GM21423 (cell line): ENCODE measurements around the gene C11orf54.
"Not testable (repeated sequence)": the region's sequence is repeated elsewhere in the genome, so short reads cannot be mapped to it uniquely, and the experiment has no call there.

Source experiments
- ATAC-seq: cut with Tn5 transposase; IDR thresholded peaks from one replicate; pipeline ENCODE4 v1.9.1; 2021; ENCODE audit warnings: mild to moderate bottlenecking, moderate library complexity; ENCODE audit not compliant: unreplicated experiment

Gene C11orf54

DNA sequence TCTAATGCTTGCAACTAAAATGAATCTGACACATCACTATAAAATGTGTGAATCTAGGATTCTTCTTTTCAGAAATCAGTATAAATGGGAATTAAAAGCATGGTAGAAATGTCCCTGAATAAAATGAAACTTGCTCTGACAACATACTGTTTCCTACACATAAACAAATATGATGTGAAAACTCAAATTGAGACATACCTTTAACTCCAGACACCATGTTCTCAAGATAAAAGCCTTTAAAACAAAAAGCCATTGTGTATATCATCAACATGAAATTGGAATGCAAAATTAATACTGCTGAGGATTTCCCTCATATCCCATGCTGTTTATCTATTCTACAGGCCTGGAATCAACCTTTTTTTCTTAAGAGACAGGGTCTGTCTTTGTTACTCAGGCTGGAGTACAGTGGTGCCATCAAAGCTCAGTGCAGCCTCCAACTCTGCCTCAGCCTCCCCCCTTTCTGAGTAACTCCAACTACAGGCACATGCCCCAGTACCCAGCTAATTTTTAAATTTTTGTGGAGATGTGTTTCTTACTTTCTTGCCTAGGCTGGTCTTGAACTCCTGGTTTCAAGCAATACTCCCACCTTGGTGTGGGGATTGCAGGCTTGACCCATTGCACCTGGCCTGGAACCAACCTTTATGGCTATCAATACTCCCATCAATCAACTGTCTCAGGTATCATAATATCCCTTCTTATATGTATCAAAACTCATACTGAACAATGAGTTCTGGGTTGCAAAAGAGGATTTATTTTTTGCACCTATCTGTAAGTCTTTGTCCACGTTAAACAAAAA lies 6.8 kb upstream of the C11orf54 start:
- ATAC-seq: no peak

- no peak for ATAC-seq
These were observed 5.8 kb upstream of the C11orf54 start for GRCh38 chr11:93735627-93736026.

DNA sequence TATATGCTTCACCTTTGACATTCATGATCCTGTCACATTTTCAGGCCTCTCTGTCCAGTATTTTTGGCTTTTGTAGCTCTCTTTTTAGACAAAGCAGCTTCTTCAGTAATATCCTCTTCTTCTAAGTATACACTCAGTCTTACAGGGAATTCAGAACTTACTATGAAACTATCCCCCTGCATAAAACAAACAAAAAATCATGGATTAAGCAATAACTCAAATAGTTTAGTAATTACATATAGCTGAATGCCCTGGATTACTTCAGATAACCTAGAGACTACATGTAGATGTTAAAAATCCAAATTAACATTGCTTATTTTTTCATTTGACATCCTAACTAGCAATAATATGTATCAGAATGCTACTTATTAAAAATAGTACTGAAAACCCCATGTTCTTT lies 5.3 kb upstream of the C11orf54 start:
- no peak for ATAC-seq

DNA sequence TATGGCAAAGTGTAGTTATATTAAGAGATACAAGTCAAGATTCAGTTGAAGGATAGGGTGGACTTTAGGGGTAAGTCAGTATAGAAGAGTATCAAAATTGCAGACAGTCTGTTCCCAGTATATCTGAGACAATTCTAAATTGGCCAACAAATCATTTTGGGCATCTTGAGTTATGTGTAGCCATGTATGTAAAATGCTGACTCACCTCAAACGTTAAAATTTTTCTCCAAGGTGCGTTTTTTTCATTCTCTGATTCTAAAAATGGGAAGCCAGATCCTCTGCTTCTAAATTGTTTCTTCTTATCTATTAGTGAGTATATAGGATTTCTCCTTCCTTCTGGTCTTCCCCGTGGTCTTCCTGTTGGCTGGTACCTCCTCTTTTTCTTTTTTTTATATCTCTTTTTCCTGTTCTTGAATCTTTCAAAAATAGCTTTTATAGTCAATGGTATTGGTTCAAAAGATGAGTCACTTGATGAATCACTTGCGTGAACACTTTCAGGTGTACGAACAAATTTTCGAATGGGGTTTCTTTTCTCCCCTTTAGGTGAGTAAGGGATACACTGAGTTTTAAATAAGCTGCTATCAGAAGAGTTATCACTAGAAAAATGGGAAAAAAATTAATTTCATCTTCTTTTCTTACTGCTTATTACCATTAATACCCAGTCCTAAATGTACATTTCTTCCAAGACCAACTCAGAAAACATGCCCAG lies 3.4 kb upstream of the C11orf54 start:
- no peak for ATAC-seq

- no peak for ATAC-seq
These were observed 2.8 kb upstream of the C11orf54 start for GRCh38 chr11:93738647-93739081.

DNA sequence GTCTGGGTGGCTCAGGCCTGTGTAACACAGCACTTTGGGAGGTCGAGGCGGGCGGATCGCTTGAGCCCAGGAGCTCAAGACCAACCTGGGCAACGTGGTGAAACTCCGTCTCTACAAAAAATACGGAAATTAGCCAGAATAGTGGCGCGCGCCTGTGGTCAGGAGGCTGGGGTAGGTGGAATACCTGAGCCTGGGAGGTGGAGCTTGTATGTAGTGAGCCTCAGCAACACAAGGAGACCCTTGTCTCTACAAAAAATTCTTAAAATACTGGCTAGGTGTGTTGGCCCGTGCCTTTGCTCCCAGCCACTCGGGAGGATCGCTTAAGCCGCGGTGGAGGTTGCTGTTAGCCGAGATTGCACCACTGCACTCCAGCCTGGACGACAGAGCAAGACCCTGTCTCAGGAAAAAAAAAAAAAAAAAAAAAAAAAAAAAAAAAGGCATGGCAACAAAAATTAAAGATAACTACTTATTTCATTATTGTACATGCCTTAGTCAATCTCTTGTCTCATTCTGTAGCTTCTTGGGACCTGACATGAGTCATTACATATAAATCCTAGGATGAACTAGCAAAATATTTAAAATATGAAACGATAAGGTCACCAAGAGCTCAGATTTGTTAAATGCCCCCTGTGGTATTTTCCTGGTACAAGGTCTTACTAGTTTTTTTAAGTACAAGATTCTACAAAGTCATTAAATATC lies 1.3 kb upstream of the C11orf54 start:
- ATAC-seq: no peak

DNA sequence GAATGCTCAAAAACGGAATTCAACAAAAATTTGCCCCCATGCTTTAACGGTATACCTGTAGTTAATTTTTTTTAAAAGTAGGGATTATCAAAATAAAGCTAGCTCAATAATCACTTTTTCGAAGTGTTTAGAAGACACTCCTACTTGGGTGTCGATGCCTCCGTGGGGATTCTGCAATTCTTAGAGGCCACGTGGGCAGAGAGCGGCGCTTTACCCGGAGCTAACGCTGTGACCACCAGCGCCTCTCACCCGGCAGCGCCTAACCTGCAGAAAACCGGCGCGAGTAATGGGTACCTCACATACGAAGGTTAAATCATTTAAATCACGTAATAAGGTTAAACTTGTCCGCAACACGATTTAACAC lies 760 bp upstream of the C11orf54 start:
- peak; percentile 33 for ATAC-seq

GRCh38 chr11:93741882-93742226 lies 382 bp downstream of the C11orf54 start:
- ATAC-seq: peak; percentile 6

GRCh38 chr11:93743291-93743690 lies 1.8 kb downstream of the C11orf54 start:
- no peak for ATAC-seq

GRCh38 chr11:93744669-93745004 lies 3.2 kb downstream of the C11orf54 start:
- no peak for ATAC-seq

- not testable (repeated sequence) for ATAC-seq
These were observed 3.7 kb downstream of the C11orf54 start for GRCh38 chr11:93745005-93745755.

DNA sequence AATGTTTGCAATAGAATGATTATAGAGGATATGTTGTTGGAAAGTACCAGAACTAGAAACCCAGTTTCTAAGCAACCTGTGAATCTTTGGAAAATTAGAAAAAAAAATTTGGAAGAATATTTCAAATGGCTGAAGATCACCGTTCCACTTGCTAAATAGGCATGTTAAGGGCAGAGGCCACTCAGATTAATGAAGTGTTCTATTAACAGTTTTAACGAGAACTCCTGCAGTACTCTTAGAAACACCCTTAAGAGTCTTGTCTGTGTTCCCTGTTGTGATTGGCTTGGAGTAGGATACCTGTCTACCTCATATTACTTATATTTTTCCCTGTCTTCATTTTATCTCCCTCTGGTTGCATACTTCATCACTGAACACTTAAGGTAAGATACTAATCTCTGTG lies 4.6 kb downstream of the C11orf54 start:
- ATAC-seq: no peak

GRCh38 chr11:93747122-93747521 lies 5.7 kb downstream of the C11orf54 start:
- peak; percentile 93 for ATAC-seq

- no peak for ATAC-seq
These were observed 9.5 kb downstream of the C11orf54 start for GRCh38 chr11:93751001-93751400.

DNA sequence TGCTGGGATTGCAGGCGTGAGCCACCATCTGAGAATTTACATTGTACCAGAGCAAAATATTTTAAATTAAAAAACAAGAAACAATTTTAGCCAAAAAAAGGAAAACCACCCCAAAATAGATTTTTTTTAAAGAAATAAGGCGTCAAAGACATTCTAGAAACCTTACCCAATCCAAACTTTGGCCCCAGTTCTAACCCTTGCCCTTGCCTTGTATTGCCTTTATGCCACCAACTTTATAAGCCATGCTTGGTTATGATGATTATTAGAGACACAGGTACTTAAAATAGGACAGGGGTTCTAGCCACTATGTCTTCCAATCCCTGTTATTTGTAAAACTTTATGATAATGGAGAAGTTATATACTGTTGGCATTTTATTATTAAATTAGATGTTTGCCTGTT lies 11.8 kb downstream of the C11orf54 start:
- no peak for ATAC-seq

GRCh38 chr11:93756748-93757147 lies 15.3 kb downstream of the C11orf54 start:
- no peak for ATAC-seq

- ATAC-seq: no peak
These were observed 15.8 kb downstream of the C11orf54 start for GRCh38 chr11:93757301-93757700.

DNA sequence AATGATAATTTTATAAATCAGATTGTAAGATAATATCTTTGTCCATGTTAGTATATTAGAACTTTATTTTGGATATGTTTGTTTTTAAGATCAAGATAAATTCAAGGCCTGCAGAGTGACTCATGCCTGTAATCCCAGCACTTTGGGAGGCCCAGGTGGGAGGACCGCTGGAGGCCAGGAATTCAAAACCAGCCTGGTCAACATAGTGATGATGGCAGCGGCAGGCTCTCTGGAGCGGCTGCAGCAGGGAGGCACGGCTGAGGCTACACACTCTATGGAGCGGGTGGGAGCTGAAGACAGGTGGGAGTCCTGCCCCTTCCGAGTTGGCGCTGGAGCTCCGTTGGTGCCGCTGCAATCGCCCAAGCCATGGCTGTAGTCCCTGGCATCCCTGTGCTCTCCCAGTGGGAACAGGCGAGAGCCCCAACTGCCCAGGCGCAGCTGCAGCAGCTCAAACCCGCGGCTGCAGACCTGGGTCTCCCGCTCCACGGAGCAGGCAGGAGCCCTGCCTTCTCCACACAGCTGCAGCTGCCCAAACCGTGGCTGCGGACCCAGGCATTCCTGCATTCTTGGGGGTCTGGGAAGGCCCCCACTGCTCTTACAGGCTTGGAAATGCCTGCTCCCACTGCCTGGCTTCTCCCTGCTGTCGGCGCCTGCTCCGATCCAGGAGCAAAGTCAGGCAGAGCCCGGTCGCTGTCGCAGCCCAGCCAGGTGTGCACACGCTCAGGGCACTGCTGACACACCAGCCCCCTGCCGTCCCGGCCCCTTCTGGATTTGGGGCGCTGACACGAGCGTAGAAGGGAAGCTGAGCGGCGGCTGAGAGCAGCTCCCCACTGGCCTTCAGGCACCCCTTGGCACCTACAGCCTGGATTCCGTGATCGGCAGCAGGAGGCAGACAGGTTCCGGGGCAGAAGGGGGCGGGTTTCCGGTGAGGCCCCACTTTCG lies 16.7 kb downstream of the C11orf54 start:
- ATAC-seq: no peak

DNA sequence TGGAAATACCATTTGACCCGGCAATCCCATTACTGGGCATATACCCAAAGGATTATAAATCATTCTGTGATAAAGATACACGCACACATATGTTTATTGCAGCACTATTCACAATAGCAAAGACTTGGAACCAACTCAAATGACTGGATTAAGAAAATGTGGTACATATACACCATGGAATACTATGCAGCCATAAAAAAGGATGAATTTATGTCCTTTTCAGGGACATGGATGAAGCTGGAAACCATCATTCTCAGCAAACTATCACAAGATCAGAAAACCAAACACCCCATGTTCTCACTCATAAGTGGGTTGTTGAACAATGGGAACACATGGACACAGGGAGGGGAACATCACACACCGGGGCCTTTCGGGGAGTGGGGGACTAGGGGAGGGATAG lies 17.7 kb downstream of the C11orf54 start:
- ATAC-seq: not testable (repeated sequence)

GRCh38 chr11:93761910-93762309 lies 20.4 kb downstream of the C11orf54 start:
- no peak for ATAC-seq
